HG02678 (cell line): ENCODE results near the gene EIF5A.

Source experiments
- ATAC-seq: cut with Tn5 transposase; IDR thresholded peaks from one replicate; pipeline ENCODE4 v1.9.1; 2021; ENCODE audit warnings: mild to moderate bottlenecking, moderate library complexity; ENCODE audit not compliant: unreplicated experiment

The EIF5A gene

DNA sequence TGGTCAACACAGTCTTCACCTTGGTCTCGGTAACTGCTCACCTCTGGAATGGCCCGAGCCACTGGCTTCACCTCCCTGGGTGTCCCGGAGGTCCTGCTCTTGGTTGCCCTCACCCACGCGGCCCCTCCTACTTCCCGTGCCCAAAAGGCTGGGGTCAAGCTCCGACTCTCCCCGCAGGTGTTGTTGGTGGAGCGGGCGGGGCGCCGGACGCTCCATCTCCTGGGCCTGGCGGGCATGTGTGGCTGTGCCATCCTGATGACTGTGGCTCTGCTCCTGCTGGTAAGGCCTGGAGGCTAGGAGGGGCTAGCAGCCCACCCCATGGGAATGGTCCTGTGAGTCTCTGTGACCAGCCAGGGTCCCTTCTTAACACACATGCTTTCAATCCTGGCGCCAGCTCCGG, 22.5 kb upstream of the EIF5A start:
- no peak for ATAC-seq

DNA sequence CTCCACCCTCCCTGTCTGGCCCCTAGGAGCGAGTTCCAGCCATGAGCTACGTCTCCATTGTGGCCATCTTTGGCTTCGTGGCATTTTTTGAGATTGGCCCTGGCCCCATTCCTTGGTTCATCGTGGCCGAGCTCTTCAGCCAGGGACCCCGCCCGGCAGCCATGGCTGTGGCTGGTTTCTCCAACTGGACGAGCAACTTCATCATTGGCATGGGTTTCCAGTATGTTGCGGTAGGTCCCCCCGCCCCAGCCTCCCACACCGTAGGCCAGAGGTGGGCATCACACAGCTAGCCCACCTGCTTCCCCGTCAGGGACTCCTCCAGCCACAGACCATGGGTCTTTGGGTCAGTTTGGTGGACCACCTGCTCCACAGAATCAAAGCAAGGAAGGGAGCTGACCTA, 21.7 kb upstream of the EIF5A start:
- ATAC-seq = no peak

- no peak for ATAC-seq
Measured at GRCh38 chr17:7289256-7290032, 18.0 kb upstream of the EIF5A start.

DNA sequence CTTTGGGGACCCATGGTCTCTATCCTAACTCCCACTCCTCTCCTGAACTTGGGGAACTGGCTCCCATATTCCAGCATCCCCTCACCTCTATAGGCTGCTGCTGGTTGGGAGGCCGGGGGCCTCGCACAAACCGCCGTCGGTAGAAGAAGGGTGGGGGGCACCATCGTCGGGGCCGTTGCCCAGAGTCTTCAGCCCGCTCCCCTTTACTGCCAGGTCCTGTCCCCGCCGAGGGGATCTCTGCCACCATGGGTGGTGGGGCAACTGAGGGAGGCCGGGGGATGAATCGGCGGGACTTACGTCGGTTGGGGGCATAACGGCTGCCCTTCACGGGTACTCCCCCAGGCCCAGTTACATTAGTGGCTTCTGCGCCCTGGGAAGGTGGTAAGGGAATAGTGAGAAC, 17.3 kb upstream of the EIF5A start:
- no peak for ATAC-seq

GRCh38 chr17:7290685-7291084, 16.7 kb upstream of the EIF5A start:
- ATAC-seq = no peak

GRCh38 chr17:7292194-7292593, 15.2 kb upstream of the EIF5A start:
- ATAC-seq = no peak

GRCh38 chr17:7292729-7293128, 14.7 kb upstream of the EIF5A start:
- no peak for ATAC-seq

DNA sequence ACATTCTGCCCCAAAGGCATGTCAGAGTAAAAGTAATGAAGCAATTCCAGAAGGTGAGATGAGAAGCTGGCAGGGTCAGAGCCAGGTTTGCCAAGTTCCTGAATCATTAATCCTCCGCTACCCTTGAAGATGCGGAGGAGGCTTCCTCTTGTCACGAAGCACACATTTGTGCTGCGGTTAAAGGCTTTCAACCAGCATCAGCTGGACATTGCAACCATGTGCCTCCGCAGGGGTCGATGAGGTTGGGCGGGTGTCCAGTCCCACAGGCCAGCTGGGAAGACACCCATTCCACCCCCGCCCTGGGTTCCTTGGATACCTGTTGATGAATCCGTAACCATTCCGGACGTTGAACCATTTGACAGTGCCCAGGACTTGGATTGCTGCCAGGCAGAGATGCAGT, 14.3 kb upstream of the EIF5A start:
- ATAC-seq = no peak

DNA sequence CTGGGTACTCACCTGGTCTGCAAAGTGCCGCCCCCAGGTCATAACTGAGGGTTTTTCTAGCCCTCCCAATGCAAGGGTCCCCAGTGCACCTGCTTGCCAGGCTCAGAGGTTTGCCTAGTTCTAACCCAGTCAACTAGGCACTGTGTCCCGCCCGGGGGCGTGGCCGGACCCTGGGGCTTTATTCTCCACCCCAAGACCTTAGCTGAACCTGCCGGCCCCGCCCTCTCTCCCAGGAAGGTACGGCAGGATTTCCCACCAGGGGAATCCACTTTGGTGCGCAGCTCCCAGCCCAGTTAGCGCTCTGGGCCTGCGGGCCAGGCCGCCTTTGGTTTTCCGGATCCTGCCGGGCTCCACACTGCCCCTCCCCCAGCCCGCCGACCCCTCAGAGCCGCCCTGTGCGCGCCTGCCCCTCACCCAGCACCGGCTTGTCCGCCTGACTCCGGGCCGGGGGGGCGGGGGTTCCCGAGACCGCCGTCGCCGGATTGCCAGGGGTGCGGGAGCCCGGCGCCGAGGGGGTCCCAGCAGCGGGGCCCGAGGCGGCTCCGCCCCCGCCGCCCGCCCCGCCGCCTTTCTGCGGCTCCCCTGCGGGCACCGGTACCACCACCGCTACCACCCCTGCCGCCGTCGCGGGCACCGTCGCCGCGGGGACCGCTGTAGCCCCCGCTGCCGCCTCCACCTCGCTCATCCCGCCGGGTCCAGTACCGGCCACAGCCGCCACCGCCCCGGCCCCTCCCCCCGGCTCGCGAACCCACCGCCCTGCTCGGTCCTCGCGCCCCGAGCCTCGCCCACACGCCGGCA, 13.4 kb upstream of the EIF5A start:
- ATAC-seq = no peak

GRCh38 chr17:7294614-7295153, 12.7 kb upstream of the EIF5A start, which contains the start of gene YBX2:
Gene YBX2 (minus strand): TSS chr17:7294639. CDS start chr17:7294500, 139 bp downstream.
- no peak for ATAC-seq

- ATAC-seq = no peak
Measured at GRCh38 chr17:7295230-7296180, 11.9 kb upstream of the EIF5A start.

- peak; percentile 45 for ATAC-seq
Measured at GRCh38 chr17:7296189-7296861, 11.1 kb upstream of the EIF5A start.

- ATAC-seq = no peak
Measured at GRCh38 chr17:7304179-7304578, 3.2 kb upstream of the EIF5A start.

- ATAC-seq = peak; percentile 1
Measured at GRCh38 chr17:7307686-7308624, 527 bp downstream of the EIF5A start.

DNA sequence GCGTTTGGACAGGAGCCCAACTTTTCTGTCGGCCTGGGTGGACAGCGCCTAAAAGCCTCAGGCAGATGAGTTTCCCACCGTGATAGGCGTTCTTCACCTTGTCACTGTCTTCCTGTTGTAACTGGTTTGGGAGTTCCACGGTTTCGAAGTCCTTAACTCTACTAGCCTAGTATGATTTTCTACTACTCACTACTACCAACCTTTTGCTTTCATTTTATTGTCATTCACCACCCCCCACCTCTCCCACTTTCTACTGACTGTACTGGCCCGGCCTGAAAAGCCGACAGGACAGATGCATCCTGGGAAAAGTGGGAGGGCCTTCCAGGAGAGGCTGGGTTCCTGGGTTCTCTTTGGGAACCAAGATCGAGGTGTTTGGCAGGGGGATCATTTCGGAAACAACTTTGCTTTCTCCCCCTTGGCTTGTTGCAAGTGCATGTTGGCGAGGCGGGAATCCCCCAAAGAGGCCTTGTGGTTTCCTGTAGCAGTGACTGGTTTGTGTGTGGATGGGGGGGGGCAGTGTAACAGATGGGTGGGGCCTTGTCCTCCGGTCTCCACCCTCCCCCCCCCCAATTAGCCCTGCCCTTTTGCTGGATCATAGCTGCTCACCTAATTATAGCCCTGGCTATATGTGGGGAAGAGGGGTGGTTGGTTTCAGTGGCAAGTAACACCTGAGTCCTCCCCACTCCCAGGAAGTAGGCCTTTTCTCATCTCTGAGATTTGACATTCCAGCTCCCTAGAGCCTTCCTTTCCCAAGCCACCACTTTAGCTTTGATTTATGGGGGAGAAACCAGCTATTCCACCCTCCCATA, 1.4 kb downstream of the EIF5A start:
- ATAC-seq = no peak

- no peak for ATAC-seq
Measured at GRCh38 chr17:7309628-7310027, 2.2 kb downstream of the EIF5A start.

DNA sequence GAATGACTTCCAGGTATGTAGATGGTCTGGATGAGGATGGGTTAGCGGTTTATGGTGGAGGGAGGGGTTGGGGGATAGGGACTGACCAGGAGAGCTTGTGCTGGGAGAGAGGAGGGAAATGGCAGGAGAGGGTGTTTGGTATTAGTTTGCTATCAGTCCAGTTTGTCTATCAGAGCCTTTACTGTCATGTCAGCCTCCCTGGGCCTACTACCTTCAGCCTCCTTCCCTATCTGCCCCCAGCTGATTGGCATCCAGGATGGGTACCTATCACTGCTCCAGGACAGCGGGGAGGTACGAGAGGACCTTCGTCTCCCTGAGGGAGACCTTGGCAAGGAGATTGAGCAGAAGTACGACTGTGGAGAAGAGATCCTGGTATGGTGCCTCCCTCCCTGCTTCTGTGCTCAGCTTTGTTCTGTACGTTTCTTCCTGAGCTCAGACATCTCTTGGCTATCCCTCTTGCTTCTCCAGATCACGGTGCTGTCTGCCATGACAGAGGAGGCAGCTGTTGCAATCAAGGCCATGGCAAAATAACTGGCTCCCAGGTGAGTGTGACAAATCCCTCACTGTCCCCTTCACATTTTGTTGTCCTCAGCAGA, 3.8 kb downstream of the EIF5A start:
- ATAC-seq = no peak
